Activated naive CD4-positive, alpha-beta T cell treated with anti-CD3 and anti-CD28 coated beads, Interleukin-2, amount 50 U/mL, for 24 hours (primary cell): ENCODE data around the gene SEPTIN7.

Experiments
- H3K27ac Mint-ChIP-seq: one replicate; pipeline ENCODE4 v1.8.0; 2021; ENCODE audit warnings: mild to moderate bottlenecking, mixed read lengths
- H3K27me3 Mint-ChIP-seq: one replicate; pipeline ENCODE4 v1.8.0; 2021; ENCODE audit warnings: mixed read lengths
- H3K36me3 Mint-ChIP-seq: one replicate; pipeline ENCODE4 v1.8.0; 2021; ENCODE audit warnings: mixed read lengths
- H3K4me1 Mint-ChIP-seq: one replicate; pipeline ENCODE4 v1.8.0; 2021; ENCODE audit warnings: mixed read lengths
- H3K4me3 Mint-ChIP-seq: one replicate; pipeline ENCODE4 v1.8.0; 2021; ENCODE audit warnings: mild to moderate bottlenecking, mixed read lengths
- H3K9me3 Mint-ChIP-seq: one replicate; pipeline ENCODE4 v1.8.0; 2021; ENCODE audit warnings: mixed read lengths

SEPTIN7 gene

GRCh38 chr7:35777121-35777520 lies 23.7 kb upstream of the SEPTIN7 start:
- Mint-ChIP-seq H3K27ac (no peak overlapping the region), H3K4me1 (no peaks in the 10 kb centered on the region), H3K4me3 (no peak overlapping the region), H3K9me3 (no peaks in the 10 kb centered on the region), H3K36me3 (no peaks in the 10 kb centered on the region), H3K27me3 (no peaks in the 10 kb centered on the region)

- no peaks in the 10 kb centered on the region for H3K9me3 Mint-ChIP-seq
- H3K4me1 Mint-ChIP-seq, result no peaks in the 10 kb centered on the region
- no peak overlapping the region for H3K27ac Mint-ChIP-seq
- no peaks in the 10 kb centered on the region for H3K27me3 Mint-ChIP-seq
- H3K36me3 Mint-ChIP-seq, result no peaks in the 10 kb centered on the region
- no peak overlapping the region for H3K4me3 Mint-ChIP-seq
These were observed 20.8 kb upstream of the SEPTIN7 start for GRCh38 chr7:35780070-35780469.

GRCh38 chr7:35781200-35781701 lies 19.6 kb upstream of the SEPTIN7 start:
- Mint-ChIP-seq H3K27me3 (no peaks in the 10 kb centered on the region), H3K4me1 (no peaks in the 10 kb centered on the region)

GRCh38 chr7:35781767-35782515 lies 18.9 kb upstream of the SEPTIN7 start:
- no peaks in the 10 kb centered on the region for H3K4me1 Mint-ChIP-seq
- no peaks in the 10 kb centered on the region for H3K27me3 Mint-ChIP-seq
- H3K36me3 Mint-ChIP-seq, result no peaks in the 10 kb centered on the region
- no peak overlapping the region for H3K4me3 Mint-ChIP-seq
- no peak overlapping the region for H3K27ac Mint-ChIP-seq
- H3K9me3 Mint-ChIP-seq, result no peaks in the 10 kb centered on the region

More at GRCh38 chr7:35781200-35781701, 19.6 kb upstream of the SEPTIN7 start:
- Mint-ChIP-seq H3K9me3 (no peaks in the 10 kb centered on the region), H3K4me3 (no peak overlapping the region), H3K27ac (no peak overlapping the region), H3K36me3 (no peaks in the 10 kb centered on the region)

GRCh38 chr7:35784332-35784731 lies 16.5 kb upstream of the SEPTIN7 start:
- no peak overlapping the region for H3K4me3 Mint-ChIP-seq
- no peak overlapping the region for H3K27ac Mint-ChIP-seq

GRCh38 chr7:35785250-35785649 lies 15.6 kb upstream of the SEPTIN7 start:
- Mint-ChIP-seq H3K4me3 (no peak overlapping the region), H3K9me3 (no peaks in the 10 kb centered on the region), H3K36me3 (peaks cover 3% of the 10 kb centered on the region), H3K4me1 (no peaks in the 10 kb centered on the region), H3K27me3 (peaks cover 2% of the 10 kb centered on the region), H3K27ac (no peak overlapping the region)

More at GRCh38 chr7:35784332-35784731, 16.5 kb upstream of the SEPTIN7 start:
- no peaks in the 10 kb centered on the region for H3K36me3 Mint-ChIP-seq
- H3K27me3 Mint-ChIP-seq, result peaks cover 2% of the 10 kb centered on the region
- H3K4me1 Mint-ChIP-seq, result no peaks in the 10 kb centered on the region
- no peaks in the 10 kb centered on the region for H3K9me3 Mint-ChIP-seq

GRCh38 chr7:35787925-35788324 lies 12.9 kb upstream of the SEPTIN7 start:
- peaks cover 5% of the 10 kb centered on the region for H3K36me3 Mint-ChIP-seq
- H3K4me1 Mint-ChIP-seq, result no peaks in the 10 kb centered on the region
- no peak overlapping the region for H3K4me3 Mint-ChIP-seq

GRCh38 chr7:35792472-35792871 lies 8.4 kb upstream of the SEPTIN7 start:
- Mint-ChIP-seq H3K27ac (no peak overlapping the region), H3K27me3 (peaks cover 2% of the 10 kb centered on the region), H3K4me3 (no peak overlapping the region), H3K9me3 (no peaks in the 10 kb centered on the region), H3K4me1 (no peaks in the 10 kb centered on the region), H3K36me3 (peaks cover 9% of the 10 kb centered on the region)

More at GRCh38 chr7:35787925-35788324, 12.9 kb upstream of the SEPTIN7 start:
- Mint-ChIP-seq H3K9me3 (no peaks in the 10 kb centered on the region), H3K27me3 (peaks cover 2% of the 10 kb centered on the region), H3K27ac (no peak overlapping the region)

GRCh38 chr7:35792873-35793489 lies 7.9 kb upstream of the SEPTIN7 start:
- peaks cover 2% of the 10 kb centered on the region for H3K27me3 Mint-ChIP-seq
- H3K27ac Mint-ChIP-seq, result no peak overlapping the region
- no peak overlapping the region for H3K4me3 Mint-ChIP-seq
- peaks cover 3% of the 10 kb centered on the region for H3K4me1 Mint-ChIP-seq
- no peaks in the 10 kb centered on the region for H3K9me3 Mint-ChIP-seq
- peaks cover 11% of the 10 kb centered on the region for H3K36me3 Mint-ChIP-seq

- Mint-ChIP-seq H3K4me3 (no peak overlapping the region), H3K4me1 (peaks cover 11% of the 10 kb centered on the region), H3K27me3 (no peaks in the 10 kb centered on the region), H3K36me3 (peaks cover 6% of the 10 kb centered on the region), H3K9me3 (no peaks in the 10 kb centered on the region), H3K27ac (no peak overlapping the region)
These were observed 3.5 kb upstream of the SEPTIN7 start for GRCh38 chr7:35797311-35797710.

GRCh38 chr7:35799846-35800717 lies 775 bp upstream of the SEPTIN7 start:
- Mint-ChIP-seq H3K4me3 (peak overlapping the region; percentile 99), H3K27ac (peak overlapping the region; percentile 98), H3K4me1 (peaks cover 39% of the 10 kb centered on the region), H3K9me3 (no peaks in the 10 kb centered on the region), H3K36me3 (peaks cover 6% of the 10 kb centered on the region), H3K27me3 (no peaks in the 10 kb centered on the region)

- Mint-ChIP-seq H3K4me1 (peaks cover 52% of the 10 kb centered on the region), H3K27ac (peak overlapping the region; percentile 94), H3K36me3 (peaks cover 12% of the 10 kb centered on the region), H3K4me3 (peak overlapping the region; percentile 99), H3K27me3 (no peaks in the 10 kb centered on the region), H3K9me3 (no peaks in the 10 kb centered on the region)
These were observed 690 bp downstream of the SEPTIN7 start for GRCh38 chr7:35801392-35802101.

- peak overlapping the region; percentile 99 for H3K4me3 Mint-ChIP-seq
- H3K4me1 Mint-ChIP-seq, result peaks cover 56% of the 10 kb centered on the region
- peaks cover 12% of the 10 kb centered on the region for H3K36me3 Mint-ChIP-seq
- H3K27ac Mint-ChIP-seq, result peak overlapping the region; percentile 94
- no peaks in the 10 kb centered on the region for H3K27me3 Mint-ChIP-seq
- no peaks in the 10 kb centered on the region for H3K9me3 Mint-ChIP-seq
These were observed 1.2 kb downstream of the SEPTIN7 start for GRCh38 chr7:35802102-35802466.

- Mint-ChIP-seq H3K9me3 (no peaks in the 10 kb centered on the region), H3K27ac (peak overlapping the region; percentile 94), H3K36me3 (peaks cover 12% of the 10 kb centered on the region), H3K4me1 (peaks cover 56% of the 10 kb centered on the region), H3K27me3 (no peaks in the 10 kb centered on the region), H3K4me3 (peak overlapping the region; percentile 99)
These were observed 1.8 kb downstream of the SEPTIN7 start for GRCh38 chr7:35802649-35803048.
